Loucy (cell line): ENCODE results near the gene PLA2G15.

ENCODE experiments used
- CTCF ChIP-seq: fragments of 200-600 bp; sonication (generic); conservative IDR thresholded peaks from 2 replicates; pipeline ENCODE4 v1.5.1; 2014; ENCODE audit warnings: mild to moderate bottlenecking, antibody characterized with exemption, low read length
- EZH2phosphoT487 ChIP-seq: fragments of 200-600 bp; IDR thresholded peaks from 2 replicates; pipeline ENCODE4 v1.6.1; 2018; ENCODE audit warnings: antibody characterized with exemption, mild to moderate bottlenecking, moderate library complexity, borderline replicate concordance

GRCh38 chr16:68288252-68288650 lies 43.1 kb downstream of the PLA2G15 start:
- TF ChIP-seq CTCF (no peak), EZH2phosphoT487 (no peak)
